ENCODE data around the gene EPHA8.

GRCh38 chr1:22597301-22597965 is 34.1 kb downstream of the EPHA8 start:
- TF ChIP-seq REST (IDR thresholded peaks at IDR 0.05) (no peak), RAD21 (conservative IDR thresholded peaks at IDR 0.05 in 1 of 2, IDR thresholded peaks at IDR 0.05 in 1 of 2) (no peak), CHD2 (IDR thresholded peaks at IDR 0.05; ENCODE audit: low read length, partially characterized antibody) (no peak), POLR2A (IDR thresholded peaks at IDR 0.05; ENCODE audit: low read length) (no peak), CTCF (IDR thresholded peaks at IDR 0.05) (no peak), RFX5 (IDR thresholded peaks at IDR 0.05) (no peak), ZC3H11A (IDR thresholded peaks at IDR 0.05) (no peak), POLR2AphosphoS2 (conservative IDR thresholded peaks at IDR 0.05; ENCODE audit: low read length) (no peak), EP300 (IDR thresholded peaks at IDR 0.05) (no peak), SMC3 (IDR thresholded peaks at IDR 0.05) (no peak), CBX8 (IDR thresholded peaks at IDR 0.05) (no peak), GATA3 (IDR thresholded peaks at IDR 0.05; ENCODE audit: borderline replicate concordance) (no peak), MAFK (IDR thresholded peaks at IDR 0.05; ENCODE audit: partially characterized antibody) (no peak), RARB (CRISPR knock-in tag; IDR thresholded peaks at IDR 0.05) (no peak)
